ENCODE measurements around the gene ZBTB40.

The ZBTB40 gene

DNA sequence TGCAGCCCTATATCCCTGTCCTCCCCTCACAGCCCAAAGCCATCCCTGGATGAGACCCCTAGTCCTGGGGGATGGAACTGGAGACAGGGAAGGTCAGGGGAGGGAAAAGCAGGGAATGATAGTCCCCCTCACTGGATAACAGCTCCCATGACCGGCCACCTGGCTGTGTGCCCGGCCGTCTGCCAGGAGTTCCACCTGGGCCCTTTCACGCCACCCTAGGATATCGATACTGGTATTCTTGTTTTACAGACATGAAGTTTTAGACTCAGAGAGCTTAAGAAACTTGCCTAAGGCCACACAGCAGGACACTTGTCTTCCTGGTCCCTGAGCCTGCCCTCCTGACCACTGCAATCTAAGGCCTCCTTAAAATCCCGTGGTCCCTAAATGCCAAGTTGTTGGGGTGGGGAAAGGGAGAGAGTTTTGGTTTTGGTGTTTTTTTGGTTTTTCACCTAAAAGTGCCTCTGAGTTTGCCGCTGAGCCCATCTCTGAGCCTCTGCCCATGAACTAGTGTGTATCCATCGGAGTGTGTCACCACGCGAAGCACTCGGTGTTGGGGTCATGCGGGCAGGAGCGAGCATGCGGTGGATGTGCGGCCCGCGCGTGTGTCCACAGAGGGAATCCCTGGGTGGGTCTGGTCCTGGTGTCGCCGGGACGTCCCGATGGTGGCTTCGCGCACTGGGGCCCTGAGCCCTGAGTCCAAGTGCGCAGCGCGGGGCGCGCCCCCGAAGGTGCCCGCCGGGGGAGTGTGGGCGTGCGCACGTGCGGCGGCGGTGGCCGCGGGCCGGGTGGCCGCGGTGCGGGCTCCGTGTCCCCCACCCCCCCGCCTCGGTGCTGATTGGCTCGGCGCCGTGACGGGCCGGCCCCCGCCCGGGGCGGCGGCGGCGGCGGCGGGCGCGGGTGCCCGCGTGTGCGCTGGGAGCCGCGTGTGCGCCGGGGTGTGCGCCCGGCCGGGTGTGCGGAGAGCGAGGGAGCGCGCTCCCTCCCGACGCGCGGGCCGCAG lies 111.2 kb downstream of the ZBTB40 start, which contains the start of gene EPHA8:
EPHA8 (plus strand) TSS at position 906 of the 1,000 bp plus-strand sequence. CDS start 147 bp downstream, outside the sequence.
- no peak; the same call in 1 of the 2 replicates for TF ChIP-seq KLF9 (tag by site-specific recombination; IDR thresholded peaks at IDR 0.05; ENCODE audit: low read depth)
- 0 out of 2 replicates have a peak, but pooled peaks have one; percentile 24 for TF ChIP-seq GLIS2 (tag by site-specific recombination; IDR thresholded peaks at IDR 0.05)
- TF ChIP-seq ZIC2 (tag by site-specific recombination; IDR thresholded peaks at IDR 0.05) = peak; percentile 39
- no peak for TF ChIP-seq ZNF548 (tag by site-specific recombination; IDR thresholded peaks at IDR 0.05)
- no peak for TF ChIP-seq ZNF585B (tag by site-specific recombination; IDR thresholded peaks at IDR 0.05)
- peak; percentile 59 for TF ChIP-seq ZFHX2 (tag by site-specific recombination; conservative IDR thresholded peaks at IDR 0.05)
- peak; percentile 33; the same call in 1 of the 2 replicates for TF ChIP-seq ZBTB48 (tag by site-specific recombination; IDR thresholded peaks at IDR 0.05)
- TF ChIP-seq EGR2 (tag by site-specific recombination; IDR thresholded peaks at IDR 0.05; ENCODE audit: low read depth) = 0 out of 2 replicates have a peak, but pooled peaks have one; percentile 14
- TF ChIP-seq ZNF777 (tag by site-specific recombination; IDR thresholded peaks at IDR 0.05; ENCODE audit: borderline replicate concordance) = 0 out of 2 replicates have a peak, but pooled peaks have one; percentile 23
- TF ChIP-seq ZNF335 (tag by site-specific recombination; conservative IDR thresholded peaks at IDR 0.05) = peak; percentile 39
- no peak for TF ChIP-seq ZNF473 (tag by site-specific recombination; IDR thresholded peaks at IDR 0.05)
- peak; percentile 55; the same call in 1 of the 2 replicates for TF ChIP-seq ZSCAN30 (tag by site-specific recombination; IDR thresholded peaks at IDR 0.05)
- TF ChIP-seq GLIS1 (tag by site-specific recombination; IDR thresholded peaks at IDR 0.05) = 0 out of 2 replicates have a peak, but pooled peaks have one; percentile 26
- 0 out of 2 replicates have a peak, but pooled peaks have one; percentile 19 for TF ChIP-seq SP7 (tag by site-specific recombination; IDR thresholded peaks at IDR 0.05)
- TF ChIP-seq ZBTB8A (tag by site-specific recombination; IDR thresholded peaks at IDR 0.05) = peak; percentile 53
- TF ChIP-seq, protein P1, sequence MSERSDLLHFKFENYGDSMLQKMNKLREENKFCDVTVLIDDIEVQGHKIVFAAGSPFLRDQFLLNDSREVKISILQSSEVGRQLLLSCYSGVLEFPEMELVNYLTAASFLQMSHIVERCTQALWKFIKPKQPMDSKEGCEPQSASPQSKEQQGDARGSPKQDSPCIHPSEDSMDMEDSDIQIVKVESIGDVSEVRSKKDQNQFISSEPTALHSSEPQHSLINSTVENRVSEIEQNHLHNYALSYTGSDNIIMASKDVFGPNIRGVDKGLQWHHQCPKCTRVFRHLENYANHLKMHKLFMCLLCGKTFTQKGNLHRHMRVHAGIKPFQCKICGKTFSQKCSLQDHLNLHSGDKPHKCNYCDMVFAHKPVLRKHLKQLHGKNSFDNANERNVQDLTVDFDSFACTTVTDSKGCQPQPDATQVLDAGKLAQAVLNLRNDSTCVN (tag by site-specific recombination; optimal IDR thresholded peaks at IDR 0.05) = peak; percentile 63
- TF ChIP-seq ZNF596 (tag by site-specific recombination; IDR thresholded peaks at IDR 0.05) = 0 out of 2 replicates have a peak, but pooled peaks have one; percentile 10
- Histone ChIP-seq H3K4me3 (ENCODE audit: low read depth, low read length) (peak within 1 kb of the TSS; percentile 12), H3K36me3 (ENCODE audit: control insufficient read depth in 2 of 2, insufficient read depth in 1 of 2, low read length in 2 of 2) (no peaks in the 10 kb centered on the region), H3K27ac (ENCODE audit: extremely low read depth, low read depth, low read length) (no peak within 1 kb of the TSS), H3K9me3 (ENCODE audit: control insufficient read depth, insufficient read depth, low read depth, low read length) (no peaks in the 10 kb centered on the region), H3K4me1 (ENCODE audit: control insufficient read depth, insufficient read depth, low read length) (no peaks in the 10 kb centered on the region)
- POLR2A ChIA-PET = no interaction called here
- CTCF ChIA-PET = interaction anchor here (0.6 kb wide), 1 partner anchor 78 kb away, joined by 3 read pairs; no protein-coding TSS in a partner anchor

DNA sequence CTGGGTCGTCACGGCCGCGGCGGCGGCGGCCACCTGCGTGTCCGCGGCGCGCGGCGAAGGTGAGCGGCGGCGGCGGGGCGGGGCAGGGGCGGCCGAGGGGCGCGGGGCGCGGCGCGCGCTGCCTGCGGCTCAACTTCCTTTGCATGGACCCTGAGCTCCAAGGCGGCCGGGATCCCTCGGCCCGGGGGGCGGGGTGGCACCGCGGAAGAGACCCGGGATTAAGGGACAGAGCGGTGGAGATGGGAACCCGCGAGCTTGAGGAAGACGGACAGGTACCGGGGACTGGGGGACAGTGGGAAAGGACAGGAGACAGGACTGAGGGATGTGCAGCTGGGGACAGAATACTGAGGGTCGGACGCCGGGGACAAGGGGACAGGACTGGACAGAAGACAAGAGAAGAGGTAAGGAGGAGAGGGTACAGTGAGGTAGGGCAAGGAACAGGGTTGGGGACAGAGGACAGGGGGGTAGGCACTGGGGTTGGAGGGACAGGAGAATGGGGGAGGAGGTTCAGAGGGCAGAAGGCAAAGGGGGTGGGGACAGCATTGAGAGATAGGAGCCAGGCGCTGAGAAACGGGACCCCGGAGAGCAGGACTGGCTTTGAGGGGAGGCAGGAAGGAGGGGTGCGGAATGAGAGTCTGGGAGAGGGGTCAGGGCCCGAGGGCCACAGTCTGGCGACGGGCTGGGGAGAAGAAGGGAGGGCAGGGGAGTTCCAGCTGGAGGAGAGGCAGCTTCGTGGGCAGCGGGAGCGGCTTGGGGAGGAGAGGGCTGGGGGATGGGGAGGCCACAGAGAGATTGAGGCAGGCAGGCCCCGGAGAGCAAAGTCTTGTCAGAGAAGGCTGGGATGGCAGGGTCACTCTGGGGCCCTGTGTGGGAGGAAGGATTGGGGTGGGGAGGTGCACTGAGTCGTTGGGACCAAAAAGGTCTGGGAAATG lies 112.3 kb downstream of the ZBTB40 start:
- H3K36me3 ChIP-seq (ENCODE audit: control insufficient read depth in 2 of 2, insufficient read depth in 1 of 2, low read length in 2 of 2) = no peaks in the 10 kb centered on the region
- H3K4me3 ChIP-seq (ENCODE audit: low read depth, low read length) = no peak overlapping the region
- ChIA-PET CTCF (no interaction called here), POLR2A (interaction anchor here (0.5 kb wide), 1 partner anchor 27 kb away, joined by 4 read pairs; no protein-coding TSS in a partner anchor)
- no peaks in the 10 kb centered on the region for H3K4me1 ChIP-seq (ENCODE audit: control insufficient read depth, insufficient read depth, low read length)
- no peaks in the 10 kb centered on the region for H3K9me3 ChIP-seq (ENCODE audit: control insufficient read depth, insufficient read depth, low read depth, low read length)
- no peak overlapping the region for H3K27ac ChIP-seq (ENCODE audit: extremely low read depth, low read depth, low read length)
- no peak for TF ChIP-seq ZNF707 (tag by site-specific recombination; IDR thresholded peaks at IDR 0.05)
- TF ChIP-seq ZNF394 (tag by site-specific recombination; IDR thresholded peaks at IDR 0.05; ENCODE audit: borderline replicate concordance) = no peak
- 0 out of 2 replicates have a peak, but pooled peaks have one; percentile 17 for TF ChIP-seq EGR2 (tag by site-specific recombination; IDR thresholded peaks at IDR 0.05; ENCODE audit: low read depth)
- no peak for TF ChIP-seq ZNF596 (tag by site-specific recombination; IDR thresholded peaks at IDR 0.05)
- no peak for TF ChIP-seq BCL11B (tag by site-specific recombination; IDR thresholded peaks at IDR 0.05; ENCODE audit: low read depth)
- TF ChIP-seq ZNF146 (tag by site-specific recombination; IDR thresholded peaks at IDR 0.05) = no peak
- TF ChIP-seq, protein P2, sequence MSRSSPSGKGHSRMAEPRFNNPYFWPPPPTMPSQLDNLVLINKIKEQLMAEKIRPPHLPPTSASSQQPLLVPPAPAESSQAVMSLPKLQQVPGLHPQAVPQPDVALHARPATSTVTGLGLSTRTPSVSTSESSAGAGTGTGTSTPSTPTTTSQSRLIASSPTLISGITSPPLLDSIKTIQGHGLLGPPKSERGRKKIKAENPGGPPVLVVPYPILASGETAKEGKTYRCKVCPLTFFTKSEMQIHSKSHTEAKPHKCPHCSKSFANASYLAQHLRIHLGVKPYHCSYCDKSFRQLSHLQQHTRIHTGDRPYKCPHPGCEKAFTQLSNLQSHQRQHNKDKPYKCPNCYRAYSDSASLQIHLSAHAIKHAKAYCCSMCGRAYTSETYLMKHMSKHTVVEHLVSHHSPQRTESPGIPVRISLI (tag by site-specific recombination; IDR thresholded peaks at IDR 0.05) = no peak
- TF ChIP-seq ZNF514 (tag by site-specific recombination; IDR thresholded peaks at IDR 0.05) = no peak
- no peak for TF ChIP-seq KLF16 (tag by site-specific recombination; IDR thresholded peaks at IDR 0.05)
- no peak for TF ChIP-seq ZNF670 (tag by site-specific recombination; IDR thresholded peaks at IDR 0.05; ENCODE audit: low read depth)
- no peak for TF ChIP-seq ZNF624 (tag by site-specific recombination; IDR thresholded peaks at IDR 0.05)
- TF ChIP-seq TRIM28 (IDR thresholded peaks at IDR 0.05; ENCODE audit: borderline replicate concordance, low read length) = no peak
- TF ChIP-seq, protein P3, sequence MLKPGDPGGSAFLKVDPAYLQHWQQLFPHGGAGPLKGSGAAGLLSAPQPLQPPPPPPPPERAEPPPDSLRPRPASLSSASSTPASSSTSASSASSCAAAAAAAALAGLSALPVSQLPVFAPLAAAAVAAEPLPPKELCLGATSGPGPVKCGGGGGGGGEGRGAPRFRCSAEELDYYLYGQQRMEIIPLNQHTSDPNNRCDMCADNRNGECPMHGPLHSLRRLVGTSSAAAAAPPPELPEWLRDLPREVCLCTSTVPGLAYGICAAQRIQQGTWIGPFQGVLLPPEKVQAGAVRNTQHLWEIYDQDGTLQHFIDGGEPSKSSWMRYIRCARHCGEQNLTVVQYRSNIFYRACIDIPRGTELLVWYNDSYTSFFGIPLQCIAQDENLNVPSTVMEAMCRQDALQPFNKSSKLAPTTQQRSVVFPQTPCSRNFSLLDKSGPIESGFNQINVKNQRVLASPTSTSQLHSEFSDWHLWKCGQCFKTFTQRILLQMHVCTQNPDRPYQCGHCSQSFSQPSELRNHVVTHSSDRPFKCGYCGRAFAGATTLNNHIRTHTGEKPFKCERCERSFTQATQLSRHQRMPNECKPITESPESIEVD (tag by site-specific recombination; IDR thresholded peaks at IDR 0.05) = no peak
- no peak; the same call in 1 of the 2 replicates for TF ChIP-seq GLIS1 (tag by site-specific recombination; IDR thresholded peaks at IDR 0.05)
